NCI-H128 (cell line): ENCODE data around the gene P2RY8.
"Not testable (repeated sequence)": the region's sequence is repeated elsewhere in the genome, so short reads cannot be mapped to it uniquely, and the experiment has no call there.

Source experiments
- DNase-seq: peaks from one replicate; lab custom pipeline; 2025; ENCODE audit not compliant: unreplicated experiment; lab: John Stamatoyannopoulos, UW

The P2RY8 gene

DNA sequence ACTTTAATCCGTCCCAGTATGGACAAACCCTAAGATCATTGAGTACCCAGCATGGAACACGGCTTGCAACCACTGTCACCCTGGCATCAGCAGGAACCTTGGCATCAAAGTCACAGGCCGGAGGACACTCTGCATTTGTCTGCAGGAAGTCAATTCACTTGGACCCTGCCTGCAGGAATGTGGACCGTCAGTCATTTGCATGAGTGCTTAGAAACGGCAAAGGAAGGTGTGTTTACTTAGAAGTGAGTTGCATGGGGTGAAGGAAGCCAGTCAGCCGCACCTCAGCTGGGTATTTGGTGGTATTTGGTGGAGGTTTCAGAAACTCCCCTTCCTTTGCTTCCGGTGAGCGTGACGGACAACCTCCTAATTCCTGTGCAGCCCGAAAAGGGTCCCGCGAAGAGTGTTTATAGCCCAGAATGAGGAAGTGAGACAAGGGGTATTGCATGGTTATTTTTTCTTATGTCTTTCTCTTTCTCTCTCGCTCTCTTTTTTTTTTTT is 15.5 kb downstream of the P2RY8 start:
- no peak for DNase-seq

- DNase-seq: no peak
Observed at GRCh38 chrX:1520350-1520749, 16.6 kb downstream of the P2RY8 start.

- no peak for DNase-seq
Observed at GRCh38 chrX:1519022-1519497, 17.9 kb downstream of the P2RY8 start.

GRCh38 chrX:1518512-1518911 is 18.5 kb downstream of the P2RY8 start:
- DNase-seq: no peak

DNA sequence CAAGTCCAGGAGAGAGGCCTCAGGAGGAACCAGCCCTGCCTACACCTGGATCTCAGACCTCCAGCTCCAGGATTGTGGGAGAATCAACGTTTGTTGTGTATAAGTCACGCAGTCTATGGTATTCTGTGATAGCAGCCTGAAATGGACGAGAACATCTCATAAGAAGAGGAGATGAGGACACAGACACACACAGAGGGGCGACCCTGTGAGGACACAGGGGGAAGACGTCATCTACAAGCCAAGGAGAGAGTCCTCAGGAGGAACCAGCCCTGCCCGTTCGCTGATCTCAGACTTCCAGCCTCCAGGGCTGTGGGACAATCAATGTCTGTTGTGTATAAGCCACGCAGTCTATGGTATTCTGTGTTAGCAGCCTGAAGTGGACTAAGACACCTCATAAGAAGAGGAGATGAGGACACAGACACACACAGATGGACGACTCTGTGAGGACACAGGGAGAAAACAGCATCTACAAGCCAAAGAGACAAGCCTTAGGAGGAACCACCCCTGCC is 20.3 kb downstream of the P2RY8 start:
- DNase-seq: no peak

GRCh38 chrX:1511829-1512228 is 25.2 kb downstream of the P2RY8 start:
- no peak for DNase-seq

- DNase-seq: no peak
Observed at GRCh38 chrX:1511150-1511549, 25.8 kb downstream of the P2RY8 start.

GRCh38 chrX:1507511-1508463 is 29.2 kb downstream of the P2RY8 start:
- DNase-seq: no peak

DNA sequence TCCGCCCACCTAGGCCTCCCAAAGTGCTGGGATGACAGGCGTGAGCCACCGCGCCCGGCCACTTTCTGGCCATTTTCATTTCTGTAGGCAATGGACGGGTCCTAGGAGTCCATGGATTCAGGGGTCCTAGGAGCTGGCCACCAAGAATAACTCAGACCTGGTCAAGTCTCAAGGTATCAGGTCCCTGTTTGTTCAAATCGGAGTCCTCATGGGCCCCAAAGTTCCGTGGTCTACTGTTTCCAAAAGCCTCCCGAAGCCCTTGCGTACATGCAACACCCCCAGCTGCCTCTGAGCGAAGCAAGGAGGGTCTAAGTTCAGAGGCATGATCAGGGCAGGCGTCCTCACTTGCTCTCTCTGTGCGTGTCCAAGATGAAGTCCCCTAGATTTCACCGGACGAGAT is 30.1 kb downstream of the P2RY8 start:
- no peak for DNase-seq

- DNase-seq: no peak
Observed at GRCh38 chrX:1502853-1503252, 34.1 kb downstream of the P2RY8 start.

- DNase-seq: no peak
Observed at GRCh38 chrX:1502241-1502640, 34.7 kb downstream of the P2RY8 start.

DNA sequence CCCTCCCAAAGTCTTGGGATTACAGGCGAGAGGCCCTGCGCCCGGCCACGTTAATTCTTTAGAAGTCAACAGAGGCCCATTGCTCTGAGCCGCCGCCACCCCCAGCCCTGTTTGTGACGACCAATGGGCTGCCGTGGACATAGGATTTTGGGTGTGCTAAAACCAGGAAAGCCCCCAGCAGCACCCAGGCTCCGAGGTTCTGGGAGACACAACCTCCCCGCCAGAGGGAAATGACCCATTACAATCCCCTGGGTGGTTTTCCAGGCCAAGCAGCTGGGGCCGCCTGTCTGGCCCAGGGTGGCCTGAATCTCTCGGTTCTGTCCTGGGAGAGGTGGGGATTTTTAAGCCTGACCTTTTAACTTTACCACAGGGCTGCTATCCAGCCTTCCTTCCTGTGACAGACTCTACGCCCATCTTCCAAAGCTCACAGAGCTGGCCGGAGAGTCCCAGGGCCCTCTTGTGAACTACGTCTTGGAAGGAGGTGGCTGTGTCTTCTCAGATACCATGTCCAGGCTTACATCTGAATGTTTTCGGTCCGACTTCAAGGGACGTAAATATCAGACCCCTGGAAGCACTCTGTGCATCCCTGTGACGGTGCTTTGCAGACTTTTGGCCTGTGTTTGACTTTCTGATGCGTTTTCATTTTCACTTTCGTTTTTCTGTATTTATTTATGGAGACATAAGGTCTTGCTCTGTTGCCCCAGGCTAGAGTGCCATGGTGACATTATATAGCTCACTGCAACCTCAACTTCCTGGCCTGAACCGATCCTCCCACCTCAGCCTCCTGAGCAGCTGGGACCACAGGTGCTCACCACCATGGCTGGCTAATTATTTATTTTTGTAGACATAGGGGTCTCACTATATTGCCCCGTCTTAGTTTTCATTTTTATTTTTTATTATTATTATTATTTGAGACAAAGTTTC is 36.0 kb downstream of the P2RY8 start:
- DNase-seq: no peak

GRCh38 chrX:1496076-1496475 is 40.9 kb downstream of the P2RY8 start:
- no peak for DNase-seq

DNA sequence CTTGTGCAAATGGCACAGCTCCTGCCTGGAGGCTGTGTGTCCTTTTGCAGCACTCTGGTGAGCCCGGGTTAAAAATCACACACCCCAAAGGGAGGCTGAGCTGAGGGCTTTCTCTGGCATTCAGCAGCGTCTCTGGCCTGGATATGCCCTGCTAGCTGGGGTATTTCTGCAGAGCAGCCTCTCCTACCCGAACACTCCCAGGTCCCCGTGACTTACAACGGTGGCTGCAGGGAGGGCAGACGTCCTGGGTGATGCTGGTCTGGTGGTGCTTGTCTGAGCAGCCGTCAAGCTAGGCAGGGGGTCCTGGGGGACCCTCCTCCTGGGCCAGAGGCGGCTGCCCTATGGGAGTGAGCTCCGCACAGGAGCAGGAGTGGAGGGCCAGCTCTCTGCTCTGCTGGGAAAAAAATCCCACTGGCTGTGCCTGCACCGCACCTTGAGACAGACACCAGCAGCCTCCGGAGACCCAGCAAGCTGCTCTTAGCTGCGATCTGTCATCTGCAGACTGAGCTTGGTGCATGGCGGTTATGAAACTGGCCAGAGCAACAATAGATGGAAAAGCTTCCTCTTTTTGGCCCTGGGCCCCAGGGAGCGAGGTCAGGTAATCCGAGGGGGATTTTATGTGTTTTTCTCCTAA is 43.0 kb downstream of the P2RY8 start:
- no peak for DNase-seq

DNA sequence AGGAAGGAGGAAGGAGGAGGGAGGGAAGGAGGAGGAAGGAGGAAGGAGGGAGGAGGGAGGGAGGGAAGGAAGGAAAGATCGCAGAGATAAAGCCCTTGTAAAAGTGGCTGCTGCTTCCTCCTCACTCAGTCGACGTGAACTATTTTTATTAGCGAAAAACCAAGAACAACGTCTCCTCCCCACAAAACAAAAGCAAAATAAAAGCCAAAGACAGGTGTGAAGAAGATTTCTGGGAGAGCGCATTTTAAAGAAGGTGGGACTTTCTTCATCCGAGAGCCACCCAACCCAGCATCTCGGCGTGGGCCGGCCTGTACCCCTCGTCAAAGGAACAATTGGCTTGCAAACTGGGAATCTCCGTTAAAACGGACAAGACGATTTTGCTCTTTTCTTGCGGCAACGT is 43.6 kb downstream of the P2RY8 start:
- DNase-seq: no peak

DNA sequence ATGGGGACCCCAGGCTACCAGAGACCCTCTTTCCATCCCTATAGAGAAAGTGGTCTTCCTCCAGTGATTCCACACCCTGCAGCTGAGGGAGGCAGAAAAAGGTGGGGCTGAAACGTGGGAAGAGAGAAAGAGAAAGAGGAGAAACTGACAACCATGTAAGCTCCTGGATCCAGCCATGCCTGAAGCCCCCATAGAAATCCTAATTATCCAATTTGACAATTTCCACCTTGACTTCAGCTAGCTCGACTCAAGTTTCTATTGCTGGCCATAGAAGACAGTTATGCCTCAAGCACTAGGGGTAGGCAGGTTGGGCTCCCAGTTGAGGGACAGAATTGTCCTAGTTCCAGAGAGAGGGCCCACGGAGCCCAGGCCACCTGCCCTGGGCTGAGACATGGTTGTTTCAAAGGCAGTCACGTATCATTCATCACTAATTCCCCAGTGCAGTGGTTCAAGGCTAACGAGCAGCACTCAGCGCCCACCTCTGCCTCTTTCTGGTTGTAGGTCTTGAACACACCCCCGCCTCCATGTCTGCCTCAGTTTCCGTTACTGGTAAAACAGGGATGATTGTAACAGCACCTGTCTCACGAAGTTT is 44.5 kb downstream of the P2RY8 start:
- no peak for DNase-seq

GRCh38 chrX:1491851-1492349 is 45.1 kb downstream of the P2RY8 start:
- no peak for DNase-seq

- DNase-seq: not testable (repeated sequence)
Observed at GRCh38 chrX:1491248-1491647, 45.7 kb downstream of the P2RY8 start.

DNA sequence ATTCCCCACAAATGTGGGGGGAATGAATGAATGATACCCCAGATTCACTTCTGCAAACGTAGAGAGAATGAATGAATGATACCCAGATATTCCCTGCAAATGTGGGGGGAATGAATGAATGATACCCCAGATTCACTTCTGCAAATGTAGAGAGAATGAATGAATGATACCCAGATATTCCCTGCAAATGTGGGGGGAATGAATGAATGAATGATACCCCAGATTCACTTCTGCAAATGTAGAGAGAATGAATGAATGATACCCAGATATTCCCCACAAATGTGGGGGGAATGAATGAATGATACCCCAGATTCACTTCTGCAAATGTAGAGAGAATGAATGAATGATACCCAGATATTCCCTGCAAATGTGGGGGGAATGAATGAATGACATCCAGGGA is 46.3 kb downstream of the P2RY8 start:
- DNase-seq: not testable (repeated sequence)

GRCh38 chrX:1489354-1489753 is 47.6 kb downstream of the P2RY8 start:
- not testable (repeated sequence) for DNase-seq
